Stimulated activated CD8-positive, alpha-beta memory T cell treated with anti-CD3 and anti-CD28 coated beads, Interleukin-12 subunit alpha, Interleukin-12 subunit beta, amount 100 ng/mL, for 24 hours (primary cell): ENCODE data around the gene IFITM2.
"Not testable (repeated sequence)": the region's sequence is repeated elsewhere in the genome, so short reads cannot be mapped to it uniquely, and the experiment has no call there.

Experiments used
- DNase-seq: peaks from one replicate; pipeline ENCODE4 v3.0.0-alpha.2; 2020; ENCODE audit errors: extremely low read depth

The IFITM2 gene

GRCh38 chr11:342328-342727, 34.7 kb downstream of the IFITM2 start:
- DNase-seq = no peak

DNA sequence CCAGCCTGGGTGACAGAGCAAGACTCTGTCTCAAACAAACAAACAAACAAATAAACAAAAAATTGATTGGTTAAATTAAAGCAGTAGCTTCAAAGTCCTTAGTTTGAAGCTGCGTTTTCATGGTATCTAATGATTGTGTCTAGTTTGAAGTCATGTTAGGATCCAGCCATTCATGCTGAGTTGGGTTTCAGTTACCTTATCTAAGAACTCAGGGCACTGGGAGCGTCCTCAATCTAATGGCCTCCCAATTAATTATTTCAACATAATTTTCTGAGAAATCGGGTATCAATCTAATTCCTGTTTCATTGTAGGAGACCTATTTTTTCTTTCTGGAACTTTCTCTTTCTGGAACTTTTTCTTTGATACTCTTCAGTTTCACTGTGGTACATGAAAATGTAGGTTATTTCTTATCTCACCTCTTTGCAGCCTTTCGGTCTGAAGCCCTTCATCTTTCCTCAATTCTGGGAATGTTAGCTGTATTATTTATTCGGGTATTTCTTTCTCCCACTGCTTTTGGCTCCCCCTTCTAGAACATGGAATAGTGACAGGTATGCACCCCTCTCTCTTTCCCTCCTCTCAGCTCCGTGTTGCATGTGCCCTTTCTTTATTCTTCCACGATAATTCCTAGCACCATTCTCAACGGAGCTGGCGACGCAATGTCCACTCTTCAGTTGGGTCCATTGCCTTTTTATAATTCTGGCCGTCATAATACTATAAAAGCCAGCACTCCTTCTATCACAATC, 37.4 kb downstream of the IFITM2 start:
- no peak for DNase-seq

GRCh38 chr11:346529-346928, 38.9 kb downstream of the IFITM2 start:
- no peak for DNase-seq

- not testable (repeated sequence) for DNase-seq
Measured at GRCh38 chr11:349270-349954, 41.8 kb downstream of the IFITM2 start.

DNA sequence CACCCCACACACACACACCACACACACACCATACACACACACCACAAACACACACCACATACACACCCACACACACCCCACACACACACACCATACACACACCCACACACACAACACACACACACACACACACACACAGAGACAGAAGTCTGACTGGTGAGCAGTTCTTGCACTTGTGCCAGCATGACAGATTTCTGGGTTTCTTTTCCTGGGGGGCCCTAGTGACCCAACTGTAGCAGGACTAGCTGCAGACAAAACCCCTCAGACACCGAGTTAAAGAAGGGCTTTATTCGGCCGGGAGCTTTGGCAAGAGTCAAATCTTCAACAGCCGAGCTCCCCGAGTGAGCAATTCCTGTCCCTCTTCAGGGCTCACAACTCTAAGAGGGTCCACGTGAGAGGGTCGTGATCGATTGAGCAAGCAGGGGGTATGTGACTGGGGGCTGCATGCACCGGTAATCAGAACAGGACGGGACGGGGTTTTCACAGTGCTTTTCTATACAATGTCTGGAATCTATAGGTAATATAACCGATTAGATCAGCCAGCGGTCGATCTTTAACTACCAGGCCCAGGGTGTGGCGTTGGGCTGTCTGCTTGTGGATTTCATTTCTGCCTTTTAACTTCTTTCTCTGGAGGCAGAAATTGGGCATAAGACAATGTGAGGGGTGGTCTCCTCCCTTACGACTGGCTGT, 42.6 kb downstream of the IFITM2 start:
- not testable (repeated sequence) for DNase-seq

DNA sequence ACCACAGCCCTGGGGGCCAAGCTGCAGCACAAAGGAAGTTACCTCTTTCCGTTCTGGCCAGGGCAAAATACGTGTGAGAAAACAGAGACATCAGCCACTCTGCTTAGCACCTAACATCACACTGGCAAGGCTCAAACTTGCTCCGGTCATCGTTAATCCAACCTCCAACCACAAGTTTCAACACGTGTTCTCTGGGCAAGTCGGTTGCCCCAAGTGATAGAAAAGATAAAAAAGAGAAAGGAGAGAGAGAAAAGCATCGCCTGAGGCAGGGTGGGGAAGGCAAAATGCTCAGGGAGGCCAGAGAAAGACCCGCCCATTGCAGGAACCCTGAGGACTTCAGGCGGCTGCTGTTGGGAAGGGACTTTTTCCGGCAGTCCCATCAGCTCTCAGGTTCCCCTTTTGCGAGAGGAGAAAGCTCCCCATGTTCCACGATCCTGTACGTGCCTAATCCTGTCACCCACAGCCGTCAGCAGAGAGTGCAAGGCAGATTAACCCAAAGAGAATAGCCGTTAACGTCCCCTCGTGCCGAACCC, 43.2 kb downstream of the IFITM2 start:
- DNase-seq = no peak

GRCh38 chr11:351411-351810, 43.8 kb downstream of the IFITM2 start:
- DNase-seq = no peak

DNA sequence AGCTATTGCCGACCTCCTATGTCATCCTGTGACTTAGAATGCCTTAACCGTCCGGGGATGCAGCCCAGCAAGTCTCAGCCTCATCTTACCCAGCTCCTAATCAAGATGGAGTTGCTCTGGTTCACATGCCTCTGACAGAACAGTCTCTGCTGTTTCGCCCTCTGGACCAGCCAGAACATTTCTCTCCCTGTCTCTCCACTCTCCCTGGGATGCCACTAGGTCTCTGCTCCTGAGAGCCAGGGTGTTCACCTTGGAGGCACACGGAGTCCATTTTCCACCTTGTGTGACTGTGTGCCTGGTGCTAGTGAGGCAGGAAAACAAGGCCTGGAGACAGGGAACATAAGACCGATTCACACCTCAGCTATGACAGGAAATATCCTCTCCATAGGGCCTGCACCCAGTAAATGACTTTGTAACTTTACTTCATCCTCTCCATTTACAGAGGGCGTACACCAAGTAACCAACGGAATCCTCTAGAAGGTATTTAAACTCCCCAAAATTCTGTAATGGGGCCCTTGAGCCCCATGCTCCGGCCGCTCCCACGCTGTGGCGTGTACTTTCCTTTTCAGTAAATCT, 44.9 kb downstream of the IFITM2 start:
- DNase-seq = no peak

DNA sequence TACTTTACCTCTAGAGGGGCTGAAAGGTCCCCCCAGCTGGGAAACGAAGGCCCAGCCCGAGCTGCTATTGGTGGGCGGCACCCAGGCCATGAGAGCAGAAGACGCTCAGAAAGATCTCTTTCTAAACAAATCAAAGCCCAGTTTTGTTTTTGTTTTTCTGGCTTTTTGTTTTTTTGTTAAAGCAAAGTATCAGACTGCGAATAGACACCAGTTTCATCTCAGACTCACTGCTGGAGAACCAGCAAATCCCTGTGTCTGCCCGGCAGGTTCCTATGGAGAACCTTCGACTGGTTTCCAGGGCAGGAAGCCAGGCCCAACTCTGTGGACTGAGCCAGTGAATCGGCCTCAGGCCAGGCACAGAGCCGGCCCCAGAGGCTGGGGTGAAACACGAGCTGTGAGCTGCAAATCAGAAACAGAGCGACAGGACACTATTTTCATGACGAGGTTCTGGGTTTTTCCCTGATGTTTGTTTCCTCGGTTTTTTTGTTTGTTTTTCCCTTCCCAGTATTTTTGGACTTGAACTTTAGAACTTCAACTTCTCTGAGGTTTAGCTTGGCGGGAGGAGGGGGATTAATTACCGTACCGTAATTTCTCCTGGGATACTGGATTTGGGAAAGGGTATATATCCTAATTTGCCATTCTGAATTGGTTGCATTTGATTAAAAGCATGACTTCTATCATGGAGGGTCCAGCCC, 45.7 kb downstream of the IFITM2 start:
- no peak for DNase-seq

DNA sequence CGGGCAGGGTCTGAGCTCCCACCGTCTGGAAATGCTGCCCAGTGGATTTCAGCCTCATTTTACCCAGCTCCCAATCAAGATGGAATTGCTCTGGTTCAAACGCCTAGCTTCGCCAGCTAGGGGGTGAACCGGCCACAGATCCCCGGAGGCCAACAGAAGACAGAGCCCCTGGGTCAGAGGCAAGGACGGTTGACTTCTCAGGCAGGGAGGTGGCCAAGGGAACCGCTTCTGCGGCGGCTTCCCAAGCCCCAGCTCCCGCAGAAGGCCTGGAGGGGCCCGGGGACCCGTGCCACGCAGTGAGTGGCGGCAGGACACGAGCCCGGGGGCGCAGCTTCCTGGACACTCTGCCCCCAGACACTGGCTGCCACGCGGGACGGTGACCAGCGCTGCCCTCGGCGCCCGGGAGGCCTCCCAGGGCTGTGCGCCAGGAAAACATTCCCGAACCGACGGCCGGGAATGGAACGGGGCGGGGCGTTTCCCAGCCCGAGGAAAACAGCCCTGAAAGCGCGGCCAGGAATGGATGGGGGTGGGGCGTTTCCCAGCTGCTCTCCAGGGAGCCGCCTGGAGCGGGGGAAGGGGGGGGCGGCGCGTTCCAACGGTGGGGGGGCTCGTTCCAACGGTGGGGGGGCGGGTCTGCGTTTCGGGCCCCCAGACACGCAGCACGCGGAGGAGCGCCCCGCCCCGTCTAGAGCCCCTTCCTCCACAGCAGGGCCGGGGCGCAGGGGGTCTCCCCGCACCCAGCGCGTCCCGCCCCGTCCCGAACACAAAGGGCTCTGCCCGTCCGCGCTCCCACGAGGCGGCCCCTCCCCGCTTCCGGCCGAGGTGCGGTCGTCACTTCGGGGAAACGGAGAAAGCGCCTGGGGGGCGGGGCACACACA, 48.2 kb downstream of the IFITM2 start:
- DNase-seq = peak; percentile 70

GRCh38 chr11:356610-357009, 49.0 kb downstream of the IFITM2 start:
- no peak for DNase-seq

DNA sequence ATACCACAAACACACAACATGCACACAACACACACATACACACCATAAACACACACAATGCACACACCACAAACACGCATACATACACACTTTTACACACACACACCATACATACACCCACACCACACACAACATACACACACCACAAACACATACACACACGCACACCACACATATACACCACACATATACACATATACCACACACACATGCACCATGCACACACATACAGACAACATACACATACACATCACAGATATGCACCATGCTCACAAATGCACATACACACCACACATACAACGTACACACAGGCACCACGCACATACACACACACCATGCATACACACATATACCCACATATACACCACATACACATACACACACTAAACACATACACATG, 50.0 kb downstream of the IFITM2 start:
- DNase-seq = no peak

GRCh38 chr11:358129-358800, 50.6 kb downstream of the IFITM2 start:
- no peak for DNase-seq
